A673 (cell line): ENCODE data around the gene PON1.

ENCODE experiments used
- CTCF ChIP-seq: fragments of 300-800, 200-600 bp; sonication (generic); conservative IDR thresholded peaks from 2 replicates; pipeline ENCODE4 v1.5.1; 2017; ENCODE audit warnings: low read depth, mild to moderate bottlenecking, antibody characterized with exemption, low read length, moderate library complexity, mixed read lengths
- EZH2 ChIP-seq: fragments of 200-600 bp; sonication (generic); IDR thresholded peaks from 2 replicates; pipeline ENCODE4 v1.6.1; 2017; ENCODE audit warnings: borderline replicate concordance, low read depth, mild to moderate bottlenecking, mixed read lengths, antibody characterized with exemption, low read length; ENCODE audit not compliant: poor library complexity, severe bottlenecking

DNA sequence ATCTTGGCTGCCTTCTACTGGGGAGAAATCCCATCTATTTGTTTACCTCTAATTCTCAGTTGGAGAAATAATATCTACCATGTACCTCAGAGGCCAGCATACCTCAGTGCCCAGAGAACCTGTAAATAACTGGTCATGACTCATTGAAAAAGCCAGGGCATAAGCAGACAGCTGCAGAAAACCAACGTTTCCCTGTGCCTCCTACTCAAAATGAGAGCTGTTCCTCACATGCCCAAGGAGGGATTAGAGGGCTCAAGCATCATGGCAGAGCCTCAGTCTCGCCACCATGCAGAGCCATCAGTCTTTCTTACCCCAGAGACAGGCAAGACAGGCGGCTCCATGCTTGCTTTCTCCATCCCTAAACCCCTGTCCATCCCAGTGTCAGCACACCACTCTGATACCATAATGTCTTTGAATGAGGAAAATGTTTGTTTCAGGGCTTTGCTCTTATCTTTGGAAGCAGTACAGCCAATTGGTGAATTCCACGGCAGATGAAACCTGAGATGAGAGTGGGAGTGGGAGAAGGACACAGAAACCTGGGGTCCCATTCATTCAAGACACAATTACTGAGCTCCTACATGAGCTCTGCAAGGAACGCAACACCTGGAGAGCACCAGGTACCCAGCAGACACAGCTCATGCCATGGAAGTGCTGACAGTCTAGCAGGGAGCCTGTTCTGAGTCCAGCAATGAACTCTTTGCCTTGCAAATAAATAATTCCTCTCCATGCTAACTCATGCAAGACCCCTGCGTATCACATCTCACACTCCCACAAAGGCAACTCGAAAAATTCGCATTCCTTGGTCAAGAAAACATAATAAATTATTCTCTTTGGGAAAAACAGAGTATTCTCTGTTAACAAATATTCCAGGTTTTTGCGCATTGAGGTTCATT is 21.1 kb downstream of the PON1 start:
- TF ChIP-seq EZH2 = no peak
- no peak for TF ChIP-seq CTCF
